HCT116 (cell line): ENCODE measurements around the gene ERMP1. TPM values are rescaled to one million over a fixed set of nuclear protein-coding genes. Genes with fewer than 3 reads are reported as not detected.

Experiments used
- ATAC-seq: fragments of 200-7000 bp; cut with Tn5 transposase; 2 replicates; pipeline ENCODE4 v1.9.1; 2020; ENCODE audit warnings: mild to moderate bottlenecking, moderate library complexity
- BruUV-seq: library from RNA; stranded (reverse); fragments of 400-500 nt; replicated peaks from 2 replicates; lab custom pipeline; 2021; lab: Mats Ljungman, UMichigan
- CTCF ChIA-PET: fragments of 300-600 bp; sonication (Branson Sonifier 250); formaldehyde crosslinking; loops from one replicate; lab custom pipeline; 2021; ENCODE audit warnings: antibody characterized with exemption; lab: Charles Lee
- POLR2A ChIA-PET: fragments of 300-600, 350-600 bp; sonication (Branson Sonifier 250); formaldehyde crosslinking; loops from one replicate; lab custom pipeline; 2021; ENCODE audit warnings: antibody characterized with exemption; lab: Charles Lee
- RAD21 ChIA-PET, 2 experiments: fragments of 300-600 bp; sonication (Branson Sonifier 250); formaldehyde crosslinking; loops; one replicate each; lab custom pipeline; 2023; ENCODE audit warnings: low total read pairs in 2 of 2; ENCODE audit not compliant: uncharacterized antibody in 2 of 2, unreplicated experiment in 2 of 2, low non-redundant PET in 1 of 2; lab: Charles Lee
- DNase-seq: peaks from one replicate; pipeline ENCODE4 v3.0.0-alpha.2; 2010; ENCODE audit warnings: low read depth, low spot score
- H2AFZ ChIP-seq: fragments of 200-600 bp; shearing (Covaris generic), sonication (generic); 2 replicates; pipeline ENCODE4 v1.6.1; 2017; ENCODE audit warnings: low read depth, mixed run types, mixed read lengths, antibody characterized with exemption, low read length; ENCODE audit not compliant: poor library complexity, severe bottlenecking
- H3K27ac ChIP-seq: 2 replicates; pipeline ENCODE4 v1.5.1; 2012; ENCODE audit warnings: low read depth, low read length
- H3K27me3 ChIP-seq: fragments of 200-600 bp; sonication (generic); 2 replicates; pipeline ENCODE4 v1.6.1; 2016; ENCODE audit warnings: mixed run types, low read length, mixed read lengths; ENCODE audit not compliant: insufficient read depth
- H3K36me3 ChIP-seq, 2 experiments: fragments of 200-500 bp in 1 of 2; fragments of 200-600 bp in 1 of 2; sonication (Bioruptor generic) in 1 of 2; sonication (generic) in 1 of 2; 2 replicates each; pipeline versions ENCODE4 v1.5.1 to v1.6.1; 2014 to 2016; ENCODE audit warnings: low read length in 2 of 2, inconsistent platforms in 1 of 2, mixed read lengths in 1 of 2, mixed run types in 1 of 2; ENCODE audit not compliant: insufficient read depth in 2 of 2, control insufficient read depth in 1 of 2
- H3K4me1 ChIP-seq, 2 experiments: fragments of 200-600 bp in 1 of 2; sonication (generic) in 1 of 2; 2 replicates each; pipeline versions ENCODE4 v1.5.1 to v1.6.1; 2012 to 2017; ENCODE audit warnings: low read length in 2 of 2, inconsistent platforms in 1 of 2, mild to moderate bottlenecking in 1 of 2, mixed read lengths in 1 of 2, mixed run types in 1 of 2, moderate library complexity in 1 of 2; ENCODE audit not compliant: insufficient read depth in 2 of 2, control insufficient read depth in 1 of 2
- H3K4me2 ChIP-seq: fragments of 200-600 bp; sonication (generic); 2 replicates; pipeline ENCODE4 v1.6.1; 2017; ENCODE audit warnings: mixed run types, low read length, mixed read lengths
- H3K4me3 ChIP-seq, 2 experiments: fragments of 200-600 bp in 1 of 2; sonication (generic) in 1 of 2; replicated peaks in 1 of 2; 2 replicates each; pipeline ENCODE4 v1.5.1; 2011 to 2016; ENCODE audit warnings: low read length in 2 of 2, control low read depth in 1 of 2, low read depth in 1 of 2, mild to moderate bottlenecking in 1 of 2, mixed read lengths in 1 of 2, mixed run types in 1 of 2
- H3K79me2 ChIP-seq: fragments of 200-600 bp; sonication (generic); 2 replicates; pipeline ENCODE4 v1.6.1; 2017; ENCODE audit warnings: mild to moderate bottlenecking, mixed run types, low read length, moderate library complexity, mixed read lengths; ENCODE audit not compliant: insufficient read depth
- H3K9ac ChIP-seq: fragments of 200-600 bp; sonication (generic); 2 replicates; pipeline ENCODE4 v1.6.1; 2016; ENCODE audit warnings: low read length, mixed read lengths
- H3K9me2 ChIP-seq: fragments of 200-600 bp; sonication (generic), shearing (Covaris generic); 2 replicates; pipeline ENCODE4 v1.6.1; 2017; ENCODE audit warnings: mixed run types, mild to moderate bottlenecking, moderate library complexity; ENCODE audit not compliant: insufficient read depth
- H3K9me3 ChIP-seq, 2 experiments: fragments of 200-500 bp in 1 of 2; fragments of 200-600 bp in 1 of 2; sonication (Bioruptor generic) in 1 of 2; sonication (generic) in 1 of 2; 2 replicates each; pipeline ENCODE4 v1.6.1; 2014 to 2017; ENCODE audit warnings: low read length in 2 of 2, mixed read lengths in 2 of 2, inconsistent platforms in 1 of 2, low read depth in 1 of 2, mild to moderate bottlenecking in 1 of 2, mixed run types in 1 of 2, moderate library complexity in 1 of 2; ENCODE audit not compliant: control insufficient read depth in 1 of 2, insufficient read depth in 1 of 2
- H4K20me1 ChIP-seq: fragments of 200-600 bp; sonication (generic), shearing (Covaris generic); 2 replicates; pipeline ENCODE4 v1.6.1; 2017; ENCODE audit warnings: mixed run types, mild to moderate bottlenecking, moderate library complexity; ENCODE audit not compliant: insufficient read depth
- CTCF ChIP-seq, 3 experiments: fragments of 200-600 bp in 1 of 3; sonication (generic) in 1 of 3; IDR thresholded peaks in 2 of 3; conservative IDR thresholded peaks in 1 of 3; 2 replicates each; pipeline ENCODE4 v1.5.1; 2012 to 2017; ENCODE audit warnings: low read depth in 2 of 3, low read length in 2 of 3, antibody characterized with exemption in 1 of 3, borderline replicate concordance in 1 of 3, control low read depth in 1 of 3, mild to moderate bottlenecking in 1 of 3, mixed read lengths in 1 of 3, mixed run types in 1 of 3, moderate library complexity in 1 of 3; ENCODE audit not compliant: insufficient read depth in 1 of 3
- EGR1 ChIP-seq: IDR thresholded peaks from 2 replicates; pipeline ENCODE4 v1.6.1; 2012; ENCODE audit warnings: low read depth
- ELF1 ChIP-seq: IDR thresholded peaks from 2 replicates; pipeline ENCODE4 v1.6.1; 2012; ENCODE audit warnings: low read depth, borderline replicate concordance
- FOSL1 ChIP-seq: IDR thresholded peaks from 2 replicates; pipeline ENCODE4 v1.6.1; 2012; ENCODE audit warnings: low read depth
- POLR2AphosphoS5 ChIP-seq: IDR thresholded peaks from 2 replicates; pipeline ENCODE4 v1.6.1; 2011; ENCODE audit warnings: mild to moderate bottlenecking, low read depth, low read length, moderate library complexity
- REST ChIP-seq: IDR thresholded peaks from 2 replicates; pipeline ENCODE4 v1.6.1; 2012; ENCODE audit warnings: low read depth
- SP1 ChIP-seq: IDR thresholded peaks from 2 replicates; pipeline ENCODE4 v1.6.1; 2012; ENCODE audit warnings: low read depth
- YY1 ChIP-seq: IDR thresholded peaks from 2 replicates; pipeline ENCODE4 v1.6.1; 2011; ENCODE audit warnings: low read length, low read depth, moderate library complexity, mild to moderate bottlenecking; ENCODE audit not compliant: insufficient replicate concordance; ENCODE audit errors: extremely low read depth
- ZFX ChIP-seq: fragments of 450-650 bp; IDR thresholded peaks from 2 replicates; pipeline ENCODE4 v1.6.1; 2017
- ZNF274 ChIP-seq: fragments of 200-500 bp; sonication (Bioruptor generic); IDR thresholded peaks from 2 replicates; pipeline ENCODE4 v1.6.1; 2014; ENCODE audit warnings: mild to moderate bottlenecking, low read depth, low read length, inconsistent platforms
- intact Hi-C: fragments of 100-400 bp; cut with micrococcal nuclease; formaldehyde crosslinking; loops from 2 replicates; pipeline ENCODE4 v1.10.0; 2022
- total RNA-seq: library from RNA; stranded (reverse); gene quantifications from one replicate; pipeline ENCODE4 v1.2.1, GENCODE V29; 2021; ENCODE audit not compliant: unreplicated experiment

ERMP1 gene
- total RNA-seq, 1 experiment from 2014 or later, result 29.9 TPM

GRCh38 chr9:5873439-5873838, 40.5 kb upstream of the ERMP1 start:
- Histone ChIP-seq H3K4me2 (no peak overlapping the region), H4K20me1 (no peaks in the 10 kb centered on the region), H3K36me3 (no peaks in the 10 kb centered on the region), H3K79me2 (no peaks in the 10 kb centered on the region), H3K9me2 (no peaks in the 10 kb centered on the region), H3K27ac (no peak overlapping the region), H2AFZ (no peak overlapping the region), H3K4me1 (peaks cover 6 to 19% of the 10 kb centered on the region in 2 experiments; a peak in 3 of 4 replicates), H3K9me3 (no peaks in the 10 kb centered on the region), H3K9ac (no peak overlapping the region), H3K27me3 (no peaks in the 10 kb centered on the region), H3K4me3 (no peak overlapping the region)
- no peak for ATAC-seq
- CTCF ChIA-PET, result no interaction called here
- no TSS peak for BruUV-seq
- no peak for DNase-seq
- RAD21 ChIA-PET, result no interaction called here
- no peak for TF ChIP-seq CTCF (IDR thresholded peaks at IDR 0.05 in 2 of 3, conservative IDR thresholded peaks at IDR 0.05 in 1 of 3; ENCODE audit: borderline replicate concordance in 1 of 3, insufficient read depth in 1 of 3, low read depth in 2 of 3, low read length in 2 of 3)
- TF ChIP-seq YY1, result no peak
- TF ChIP-seq ZFX, result no peak
- TF ChIP-seq ELF1, result no peak
- TF ChIP-seq SP1, result no peak
- TF ChIP-seq REST, result no peak
- no peak for TF ChIP-seq EGR1
- TF ChIP-seq ZNF274, result no peak
- no peak for TF ChIP-seq POLR2AphosphoS5
- no peak for TF ChIP-seq FOSL1
- POLR2A ChIA-PET, result no interaction called here
- intact Hi-C loops, result no loop called here
